ENCODE measurements around the gene RSPO3.

RSPO3 gene

GRCh38 chr6:127114214-127114760, 4.2 kb upstream of the RSPO3 start:
- no peak for DNase-seq

GRCh38 chr6:127115084-127115655, 3.3 kb upstream of the RSPO3 start:
- DNase-seq, result no peak

- no peak for DNase-seq
Observed at GRCh38 chr6:127115746-127116145, 2.7 kb upstream of the RSPO3 start.

GRCh38 chr6:127117979-127118297, 533 bp upstream of the RSPO3 start:
- no peak for DNase-seq

- no peak for DNase-seq
Observed at GRCh38 chr6:127119102-127120022, 891 bp downstream of the RSPO3 start.

GRCh38 chr6:127120023-127120786, 1.7 kb downstream of the RSPO3 start:
- no peak for DNase-seq

- DNase-seq, result peak; percentile 68
Observed at GRCh38 chr6:127120787-127121636, 2.5 kb downstream of the RSPO3 start.

- no peak for DNase-seq
Observed at GRCh38 chr6:127121637-127121960, 3.1 kb downstream of the RSPO3 start.

- DNase-seq, result no peak
Observed at GRCh38 chr6:127124172-127124571, 5.7 kb downstream of the RSPO3 start.

GRCh38 chr6:127124680-127125079, 6.2 kb downstream of the RSPO3 start:
- DNase-seq, result no peak

- no peak for DNase-seq
Observed at GRCh38 chr6:127128066-127128465, 9.6 kb downstream of the RSPO3 start.

- DNase-seq, result no peak
Observed at GRCh38 chr6:127129251-127129650, 10.8 kb downstream of the RSPO3 start.

- no peak for DNase-seq
Observed at GRCh38 chr6:127131275-127131674, 12.8 kb downstream of the RSPO3 start.

- DNase-seq, result no peak
Observed at GRCh38 chr6:127131772-127132376, 13.4 kb downstream of the RSPO3 start.

- no peak for DNase-seq
Observed at GRCh38 chr6:127134136-127134535, 15.7 kb downstream of the RSPO3 start.

- no peak for DNase-seq
Observed at GRCh38 chr6:127136786-127137185, 18.3 kb downstream of the RSPO3 start.

- no peak for DNase-seq
Observed at GRCh38 chr6:127146932-127147331, 28.5 kb downstream of the RSPO3 start.

- no peak for DNase-seq
Observed at GRCh38 chr6:127147534-127147933, 29.1 kb downstream of the RSPO3 start.

- no peak for DNase-seq
Observed at GRCh38 chr6:127148511-127148910, 30.0 kb downstream of the RSPO3 start.

GRCh38 chr6:127154509-127154908, 36.0 kb downstream of the RSPO3 start:
- DNase-seq, result no peak

- no peak for DNase-seq
Observed at GRCh38 chr6:127160484-127160883, 42.0 kb downstream of the RSPO3 start.

GRCh38 chr6:127162836-127163235, 44.4 kb downstream of the RSPO3 start:
- no peak for DNase-seq

Data from midbrain (tissue), 1 donor.